NCI-H1105 (cell line): ENCODE results near the gene NR1H2.
"Not testable (repeated sequence)": the region's sequence is repeated elsewhere in the genome, so short reads cannot be mapped to it uniquely, and the experiment has no call there.

ENCODE experiments used
- DNase-seq: peaks from one replicate; lab custom pipeline; 2025; lab: John Stamatoyannopoulos, UW

The NR1H2 gene

DNA sequence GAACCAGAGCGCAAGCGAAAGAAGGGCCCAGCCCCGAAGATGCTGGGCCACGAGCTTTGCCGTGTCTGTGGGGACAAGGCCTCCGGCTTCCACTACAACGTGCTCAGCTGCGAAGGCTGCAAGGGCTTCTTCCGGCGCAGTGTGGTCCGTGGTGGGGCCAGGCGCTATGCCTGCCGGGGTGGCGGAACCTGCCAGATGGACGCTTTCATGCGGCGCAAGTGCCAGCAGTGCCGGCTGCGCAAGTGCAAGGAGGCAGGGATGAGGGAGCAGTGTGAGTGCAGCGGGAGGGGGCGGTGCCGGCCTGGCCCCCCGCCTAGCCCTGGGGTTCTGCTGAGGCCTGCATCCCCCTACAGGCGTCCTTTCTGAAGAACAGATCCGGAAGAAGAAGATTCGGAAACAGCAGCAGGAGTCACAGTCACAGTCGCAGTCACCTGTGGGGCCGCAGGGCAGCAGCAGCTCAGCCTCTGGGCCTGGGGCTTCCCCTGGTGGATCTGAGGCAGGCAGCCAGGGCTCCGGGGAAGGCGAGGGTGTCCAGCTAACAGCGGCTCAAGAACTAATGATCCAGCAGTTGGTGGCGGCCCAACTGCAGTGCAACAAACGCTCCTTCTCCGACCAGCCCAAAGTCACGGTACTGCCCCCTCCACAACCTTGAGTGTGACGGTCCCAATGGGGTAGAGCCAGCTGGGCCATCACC is 2.1 kb downstream of the NR1H2 start:
- DNase-seq = no peak

- no peak for DNase-seq
These were observed 2.6 kb downstream of the NR1H2 start for GRCh38 chr19:50378863-50379236.

GRCh38 chr19:50379602-50380001 is 3.3 kb downstream of the NR1H2 start:
- no peak for DNase-seq

DNA sequence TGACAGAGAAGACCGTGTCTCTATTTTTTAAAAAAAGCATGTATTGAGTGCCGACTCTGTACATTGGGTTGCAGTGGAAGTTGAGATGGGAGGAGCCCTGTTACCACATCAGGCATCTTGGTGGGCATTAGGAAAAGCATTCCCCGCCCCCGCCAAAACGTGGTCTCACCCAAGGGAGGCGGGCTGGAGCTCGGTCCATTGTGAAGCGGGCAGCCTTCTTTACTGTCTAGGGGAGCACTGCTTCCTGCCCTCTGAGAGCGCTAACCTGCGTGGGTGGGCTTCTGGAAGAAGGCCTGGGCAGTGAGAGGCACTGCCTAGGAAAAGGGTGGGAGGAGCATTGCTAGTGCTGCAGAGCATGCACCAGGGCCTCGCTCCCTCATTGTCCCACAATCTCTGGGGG is 3.9 kb downstream of the NR1H2 start:
- DNase-seq = no peak

- no peak for DNase-seq
These were observed 4.5 kb downstream of the NR1H2 start for GRCh38 chr19:50380751-50381151.

DNA sequence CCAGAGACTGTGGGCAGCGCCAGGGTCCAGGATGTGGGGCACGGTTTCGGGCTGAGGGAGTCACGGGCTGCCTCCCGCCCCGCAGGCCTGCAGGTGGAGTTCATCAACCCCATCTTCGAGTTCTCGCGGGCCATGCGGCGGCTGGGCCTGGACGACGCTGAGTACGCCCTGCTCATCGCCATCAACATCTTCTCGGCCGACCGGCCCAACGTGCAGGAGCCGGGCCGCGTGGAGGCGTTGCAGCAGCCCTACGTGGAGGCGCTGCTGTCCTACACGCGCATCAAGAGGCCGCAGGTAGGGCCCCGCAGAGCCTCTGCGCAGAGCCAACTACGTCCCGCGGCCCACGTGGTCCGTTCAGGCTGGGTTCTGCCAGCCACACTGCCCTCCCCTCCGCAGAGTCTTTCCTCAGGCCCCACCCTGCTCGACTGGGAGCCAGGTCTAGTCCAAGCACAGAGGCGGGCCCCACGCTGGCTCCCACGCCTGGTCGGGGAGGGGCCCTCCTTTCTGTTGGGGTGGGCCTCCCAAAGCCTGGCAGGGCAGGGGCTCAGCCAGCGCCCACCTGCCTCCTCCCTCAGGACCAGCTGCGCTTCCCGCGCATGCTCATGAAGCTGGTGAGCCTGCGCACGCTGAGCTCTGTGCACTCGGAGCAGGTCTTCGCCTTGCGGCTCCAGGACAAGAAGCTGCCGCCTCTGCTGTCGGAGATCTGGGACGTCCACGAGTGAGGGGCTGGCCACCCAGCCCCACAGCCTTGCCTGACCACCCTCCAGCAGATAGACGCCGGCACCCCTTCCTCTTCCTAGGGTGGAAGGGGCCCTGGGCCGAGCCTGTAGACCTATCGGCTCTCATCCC is 5.8 kb downstream of the NR1H2 start:
- DNase-seq = no peak

GRCh38 chr19:50383001-50383851 is 7.0 kb downstream of the NR1H2 start:
- no peak for DNase-seq

DNA sequence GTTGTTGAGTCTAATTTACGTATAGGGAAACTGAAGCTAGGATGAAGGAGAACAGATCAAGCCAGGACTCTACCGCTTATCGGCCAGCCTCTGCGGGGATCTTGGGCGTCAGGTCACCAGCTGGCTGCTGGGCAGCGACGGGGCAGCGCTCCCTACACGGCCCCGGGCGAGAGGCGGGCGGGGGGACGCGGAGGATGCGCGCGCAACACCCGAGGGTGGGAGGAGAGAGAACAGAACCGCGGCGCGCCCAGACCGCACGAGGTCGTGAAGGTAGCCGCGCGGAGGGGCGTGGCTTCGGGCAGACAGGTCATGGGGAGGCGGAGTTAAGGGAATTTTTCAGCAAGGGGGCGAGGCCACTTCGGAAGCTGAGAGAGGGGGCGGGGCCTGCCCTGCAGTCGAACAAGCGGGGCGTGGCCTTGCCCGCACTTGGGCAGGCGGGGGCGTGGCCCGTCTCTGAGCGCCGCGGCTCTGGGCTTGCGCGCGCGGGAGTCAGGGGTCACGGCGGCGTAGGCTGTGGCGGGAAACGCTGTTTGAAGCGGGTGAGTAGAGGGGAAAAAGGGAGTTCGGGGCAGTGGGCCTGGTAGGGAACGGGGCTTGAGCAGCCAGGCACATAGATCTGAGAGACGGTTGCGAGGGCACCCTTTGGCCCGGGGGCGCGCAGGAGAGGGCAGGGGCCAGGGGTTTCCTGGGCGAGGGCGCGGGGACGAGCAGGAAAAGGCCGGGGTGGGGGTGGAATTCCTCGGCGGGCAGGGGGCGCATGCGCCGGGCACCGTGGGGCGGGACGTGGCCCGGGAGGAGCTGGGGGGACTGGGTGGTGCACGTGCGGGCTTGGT is 7.8 kb downstream of the NR1H2 start, which contains the start of gene POLD1:
Gene POLD1 (plus strand): TSS at position 496 of the 833 bp plus-strand sequence. CDS start 14,505 bp downstream, outside the sequence.
- peak; percentile 99 for DNase-seq

DNA sequence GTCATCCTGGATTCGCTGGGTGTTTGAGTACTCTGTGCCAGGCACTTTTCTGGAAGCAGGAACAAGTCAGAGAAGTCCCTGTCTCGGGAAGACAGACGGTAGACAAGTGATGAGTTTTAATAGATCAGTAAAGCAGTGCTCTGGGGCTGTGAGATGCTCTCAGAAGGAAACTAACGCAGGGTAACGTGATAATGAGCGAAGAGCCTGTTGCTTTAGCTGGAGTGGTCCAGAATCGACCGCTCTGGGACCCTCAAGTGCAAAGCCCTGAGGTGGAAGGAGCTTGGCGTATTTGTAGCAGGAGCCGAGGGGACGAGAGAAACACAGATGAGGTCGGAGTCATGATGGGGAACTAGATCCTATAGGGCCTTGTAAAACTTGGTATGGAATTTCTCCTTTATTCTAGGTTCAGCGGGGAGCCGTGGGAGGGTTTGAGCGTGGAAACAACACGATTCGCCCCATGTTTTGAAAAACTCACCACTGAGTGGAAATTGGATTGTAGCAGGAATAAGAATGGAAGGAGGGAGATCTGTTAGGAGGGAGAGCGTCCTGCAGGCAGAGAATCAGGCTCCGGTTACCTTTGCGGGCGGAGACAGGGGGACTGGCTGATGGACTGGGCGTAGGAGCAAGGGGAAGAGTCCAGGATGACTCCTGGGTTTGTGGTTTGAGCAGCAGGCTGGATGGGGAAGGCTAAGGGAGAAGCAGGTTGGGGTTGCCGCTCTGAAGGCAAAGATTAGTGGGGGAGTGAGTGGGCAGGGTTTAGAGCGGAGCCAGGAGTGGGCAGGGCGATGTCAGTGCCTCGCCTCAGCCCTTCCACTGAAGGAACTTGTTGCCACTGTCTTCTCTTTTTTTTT is 8.7 kb downstream of the NR1H2 start:
- no peak for DNase-seq

GRCh38 chr19:50387176-50387867 is 11.1 kb downstream of the NR1H2 start:
- DNase-seq = no peak

DNA sequence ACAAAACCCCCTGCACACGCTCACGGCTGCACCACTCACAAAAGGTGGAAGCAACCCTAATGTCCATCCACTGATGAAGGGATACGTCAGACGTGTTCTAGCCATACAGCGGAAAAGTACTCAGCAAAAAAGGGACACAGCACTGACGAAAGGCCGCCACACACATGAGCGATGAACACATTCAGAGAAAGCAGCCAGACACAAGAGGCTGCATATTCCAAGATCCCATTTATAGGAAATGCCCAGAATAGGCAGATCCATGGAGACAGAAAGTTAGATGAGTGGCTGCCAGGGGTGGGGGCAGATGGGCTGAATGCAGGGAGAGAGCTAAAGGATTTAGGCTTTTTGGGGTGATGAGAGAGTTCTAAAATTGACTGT is 11.6 kb downstream of the NR1H2 start:
- DNase-seq = no peak

- DNase-seq = not testable (repeated sequence)
These were observed 14.0 kb downstream of the NR1H2 start for GRCh38 chr19:50390295-50390694.

DNA sequence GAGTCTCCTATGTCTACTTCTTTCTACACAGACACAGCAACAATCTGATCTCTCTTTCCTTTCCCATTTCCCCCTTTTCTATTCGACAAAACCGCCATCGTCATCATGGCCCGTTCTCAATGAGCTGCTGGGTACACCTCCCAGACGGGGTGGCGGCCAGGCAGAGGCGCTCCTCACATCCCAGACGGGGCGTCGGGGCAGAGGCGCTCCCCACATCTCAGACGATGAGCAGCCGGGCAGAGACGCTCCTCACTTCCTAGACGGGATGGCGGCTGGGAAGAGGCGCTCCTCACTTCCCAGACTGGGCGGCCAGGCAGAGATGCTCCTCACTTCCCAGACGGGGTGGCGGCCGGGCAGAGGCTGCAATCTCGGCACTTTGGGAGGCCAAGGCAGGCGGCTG is 14.7 kb downstream of the NR1H2 start:
- not testable (repeated sequence) for DNase-seq

DNA sequence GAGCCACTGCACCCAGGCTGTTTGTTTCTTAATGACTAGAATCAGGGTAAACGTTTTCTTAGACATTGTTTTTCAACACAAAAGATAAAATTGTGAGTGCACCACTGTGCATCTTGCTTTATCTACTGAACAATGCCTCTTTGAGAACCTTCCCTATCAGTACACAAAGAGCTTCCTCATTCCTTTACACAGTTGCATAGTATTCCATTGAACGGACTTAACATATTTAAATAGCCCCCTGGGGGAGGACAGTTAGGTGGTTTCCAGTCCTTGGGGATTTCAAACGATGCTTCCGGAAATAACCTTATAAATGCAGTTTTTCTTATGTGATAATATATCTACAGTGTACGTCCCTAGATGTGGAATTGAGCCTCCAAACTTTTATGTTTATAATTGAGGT is 16.5 kb downstream of the NR1H2 start:
- DNase-seq = no peak

- DNase-seq = no peak
These were observed 17.3 kb downstream of the NR1H2 start for GRCh38 chr19:50393589-50393988.

GRCh38 chr19:50394017-50394416 is 17.8 kb downstream of the NR1H2 start:
- no peak for DNase-seq

DNA sequence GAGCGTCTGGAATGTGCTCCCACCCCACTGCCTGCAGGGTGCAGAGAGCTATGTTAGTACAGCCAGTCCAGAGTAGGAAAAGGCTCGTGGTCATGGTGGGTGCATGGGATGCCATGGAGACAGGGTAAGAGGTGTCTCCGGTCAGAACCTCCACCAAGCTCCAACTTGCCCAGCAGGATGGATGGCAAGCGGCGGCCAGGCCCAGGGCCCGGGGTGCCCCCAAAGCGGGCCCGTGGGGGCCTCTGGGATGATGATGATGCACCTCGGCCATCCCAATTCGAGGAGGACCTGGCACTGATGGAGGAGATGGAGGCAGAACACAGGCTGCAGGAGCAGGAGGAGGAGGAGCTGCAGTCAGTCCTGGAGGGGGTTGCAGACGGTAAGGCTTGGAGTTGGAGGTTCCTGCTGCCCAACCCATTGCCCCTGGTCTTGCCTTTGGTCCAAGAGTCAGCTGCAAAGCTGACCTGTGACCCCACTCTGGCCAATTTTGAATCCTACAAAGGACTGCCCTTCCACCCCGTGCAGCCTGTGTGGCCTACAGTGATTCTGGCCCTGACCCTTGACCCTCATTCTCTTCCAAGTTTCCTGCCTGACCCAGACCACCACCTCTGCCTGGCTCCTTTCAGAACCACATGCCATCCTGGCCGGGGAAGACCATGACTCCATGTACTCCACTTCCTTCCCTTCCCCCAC is 22.6 kb downstream of the NR1H2 start:
- no peak for DNase-seq

DNA sequence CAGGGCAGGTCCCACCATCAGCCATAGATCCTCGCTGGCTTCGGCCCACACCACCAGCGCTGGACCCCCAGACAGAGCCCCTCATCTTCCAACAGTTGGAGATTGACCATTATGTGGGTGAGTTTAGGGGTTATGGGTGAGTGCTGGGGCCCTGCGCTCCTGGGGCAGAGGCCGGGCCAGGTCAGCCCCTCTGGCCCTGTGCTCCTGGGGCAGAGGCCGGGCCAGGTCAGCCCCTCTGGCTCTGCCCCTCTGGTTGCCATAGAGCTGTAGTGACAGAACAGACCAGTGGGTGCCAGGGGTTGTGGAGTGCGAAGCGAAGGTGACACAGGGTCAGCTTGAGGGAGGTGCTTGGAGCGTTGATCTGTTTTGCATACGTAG is 23.1 kb downstream of the NR1H2 start:
- DNase-seq = no peak
